Measurements from ENCODE around the gene PRMT7.

DNA sequence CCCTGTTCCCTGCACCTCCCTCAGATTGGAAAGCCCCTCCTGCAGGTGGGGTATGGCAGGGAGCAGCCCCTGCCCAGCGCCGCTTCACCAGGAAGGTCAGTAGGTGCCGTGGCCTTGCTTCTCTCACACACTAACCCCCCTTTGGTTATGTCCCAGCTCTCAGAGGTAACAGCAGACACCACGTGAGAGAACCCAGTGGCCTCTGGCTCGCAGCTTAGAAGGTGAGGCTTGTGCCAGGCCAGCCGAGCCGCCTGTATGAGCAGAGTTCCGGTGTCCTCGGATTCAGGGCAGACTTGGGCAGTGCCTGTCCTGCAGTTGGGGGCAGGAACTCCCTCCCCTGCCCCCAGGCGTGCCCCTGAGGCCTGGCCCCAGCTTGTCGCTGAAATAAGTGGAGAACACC lies 47.1 kb downstream of the PRMT7 start:
- TF ChIP-seq, protein P1, sequence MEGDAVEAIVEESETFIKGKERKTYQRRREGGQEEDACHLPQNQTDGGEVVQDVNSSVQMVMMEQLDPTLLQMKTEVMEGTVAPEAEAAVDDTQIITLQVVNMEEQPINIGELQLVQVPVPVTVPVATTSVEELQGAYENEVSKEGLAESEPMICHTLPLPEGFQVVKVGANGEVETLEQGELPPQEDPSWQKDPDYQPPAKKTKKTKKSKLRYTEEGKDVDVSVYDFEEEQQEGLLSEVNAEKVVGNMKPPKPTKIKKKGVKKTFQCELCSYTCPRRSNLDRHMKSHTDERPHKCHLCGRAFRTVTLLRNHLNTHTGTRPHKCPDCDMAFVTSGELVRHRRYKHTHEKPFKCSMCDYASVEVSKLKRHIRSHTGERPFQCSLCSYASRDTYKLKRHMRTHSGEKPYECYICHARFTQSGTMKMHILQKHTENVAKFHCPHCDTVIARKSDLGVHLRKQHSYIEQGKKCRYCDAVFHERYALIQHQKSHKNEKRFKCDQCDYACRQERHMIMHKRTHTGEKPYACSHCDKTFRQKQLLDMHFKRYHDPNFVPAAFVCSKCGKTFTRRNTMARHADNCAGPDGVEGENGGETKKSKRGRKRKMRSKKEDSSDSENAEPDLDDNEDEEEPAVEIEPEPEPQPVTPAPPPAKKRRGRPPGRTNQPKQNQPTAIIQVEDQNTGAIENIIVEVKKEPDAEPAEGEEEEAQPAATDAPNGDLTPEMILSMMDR (IDR thresholded peaks at IDR 0.05), result no peak
- peak; percentile 24 for TF ChIP-seq POLR2A (IDR thresholded peaks at IDR 0.05)
